HG03139 (cell line): ENCODE measurements around the gene TBCK.

Experiments used
- ATAC-seq: cut with Tn5 transposase; IDR thresholded peaks from one replicate; pipeline ENCODE4 v1.9.1; 2021; ENCODE audit not compliant: unreplicated experiment

Gene TBCK

GRCh38 chr4:106315968-106316772, at the start of gene TBCK, which contains the start of gene AIMP1:
TBCK (minus strand) TSS chr4:106316209; CDS start chr4:106308960, 7,249 bp downstream.
AIMP1 (plus strand) TSS chr4:106316550; CDS start chr4:106325010, 8,460 bp downstream.
- ATAC-seq: peak; percentile 85

GRCh38 chr4:106365613-106366012, 49.6 kb upstream of the TBCK start:
- no peak for ATAC-seq

- ATAC-seq: no peak
These were observed 48.3 kb upstream of the TBCK start for GRCh38 chr4:106364282-106364681.

GRCh38 chr4:106362086-106362825, 46.2 kb upstream of the TBCK start:
- no peak for ATAC-seq

- ATAC-seq: no peak
These were observed 42.9 kb upstream of the TBCK start for GRCh38 chr4:106358899-106359298.

- no peak for ATAC-seq
These were observed 39.2 kb upstream of the TBCK start for GRCh38 chr4:106355193-106355592.

- ATAC-seq: no peak
These were observed 37.8 kb upstream of the TBCK start for GRCh38 chr4:106353786-106354185.

- no peak for ATAC-seq
These were observed 35.0 kb upstream of the TBCK start for GRCh38 chr4:106351016-106351415.

- no peak for ATAC-seq
These were observed 31.2 kb upstream of the TBCK start for GRCh38 chr4:106347167-106347566.

- no peak for ATAC-seq
These were observed 28.6 kb upstream of the TBCK start for GRCh38 chr4:106344647-106344970.

GRCh38 chr4:106343865-106344646, 28.0 kb upstream of the TBCK start:
- no peak for ATAC-seq

GRCh38 chr4:106340774-106341173, 24.8 kb upstream of the TBCK start:
- ATAC-seq: no peak

- no peak for ATAC-seq
These were observed 23.4 kb upstream of the TBCK start for GRCh38 chr4:106339431-106339830.

- ATAC-seq: no peak
These were observed 22.7 kb upstream of the TBCK start for GRCh38 chr4:106338671-106339070.

GRCh38 chr4:106337916-106338315, 21.9 kb upstream of the TBCK start:
- ATAC-seq: no peak

- ATAC-seq: no peak
These were observed 20.6 kb upstream of the TBCK start for GRCh38 chr4:106336618-106337017.

GRCh38 chr4:106334741-106335470, 18.9 kb upstream of the TBCK start:
- ATAC-seq: no peak

GRCh38 chr4:106333186-106333585, 17.2 kb upstream of the TBCK start:
- no peak for ATAC-seq

GRCh38 chr4:106329041-106329618, 13.1 kb upstream of the TBCK start:
- ATAC-seq: peak; percentile 77

GRCh38 chr4:106325800-106326199, 9.8 kb upstream of the TBCK start:
- no peak for ATAC-seq
